GM12878 (cell line): Measurements from ENCODE around the gene SMARCB1. TPM values are rescaled to one million over a fixed set of nuclear protein-coding genes. Genes with fewer than 3 reads are reported as not detected.

Source experiments
- ATAC-seq: fragments of 200-7000 bp; cut with Tn5 transposase; 3 replicates; pipeline ENCODE4 v1.9.1; 2020; ENCODE audit warnings: mild to moderate bottlenecking, moderate library complexity
- BruUV-seq: library from RNA; stranded (reverse); fragments of 400-500 nt; replicated peaks from 2 replicates; lab custom pipeline; 2021; lab: Mats Ljungman, UMichigan
- CTCF ChIA-PET: fragments of 300-600 bp; sonication (Branson Sonifier 250); formaldehyde crosslinking; extraction: SDS; loops from one replicate; lab custom pipeline; 2021; ENCODE audit warnings: inconsistent platforms; lab: Yijun Ruan, JAX
- POLR2A ChIA-PET: fragments of 350-600 bp; formaldehyde crosslinking; extraction: SDS; loops from one replicate; lab custom pipeline; 2021; ENCODE audit warnings: inconsistent platforms; lab: Charles Lee
- RAD21 ChIA-PET: fragments of 300-600 bp; sonication (Branson Sonifier 250); formaldehyde crosslinking; loops from one replicate; lab custom pipeline; 2023; ENCODE audit warnings: antibody characterized with exemption; ENCODE audit not compliant: unreplicated experiment; lab: Charles Lee
- SMC1A ChIA-PET: fragments of 300-600 bp; sonication (Branson Sonifier 250); formaldehyde crosslinking; loops from one replicate; lab custom pipeline; 2023; ENCODE audit not compliant: unreplicated experiment, uncharacterized antibody; lab: Charles Lee
- DNase-seq: peaks from one replicate; pipeline ENCODE4 v3.0.0-alpha.2; 2011; ENCODE audit warnings: low read depth, low spot score
- FAIRE-seq: peaks from 3 replicates; lab custom pipeline; 2011; peaks lifted over from hg19 to GRCh38; lab: Jason Lieb, UNC
- H2AFZ ChIP-seq: 2 replicates; pipeline ENCODE4 v1.6.0; 2011; ENCODE audit warnings: low read depth, low read length, control low read depth; ENCODE audit not compliant: control insufficient read depth
- H3K27ac ChIP-seq: 2 replicates; pipeline ENCODE4 v1.5.1; 2011; ENCODE audit warnings: control low read depth; ENCODE audit not compliant: control insufficient read depth, insufficient read depth
- H3K27me3 ChIP-seq, 2 experiments: replicated peaks in 1 of 2; 2 replicates each; pipeline versions ENCODE4 v1.6.0 to v1.6.1; 2011; ENCODE audit warnings: low read length in 1 of 2; ENCODE audit not compliant: control insufficient read depth in 2 of 2, insufficient read depth in 2 of 2
- H3K36me3 ChIP-seq, 2 experiments: 2 replicates each; pipeline ENCODE4 v1.5.1; 2011; ENCODE audit warnings: low read length in 1 of 2; ENCODE audit not compliant: control insufficient read depth in 2 of 2, insufficient read depth in 2 of 2
- H3K4me1 ChIP-seq: 2 replicates; pipeline ENCODE4 v1.6.1; 2011; ENCODE audit warnings: mild to moderate bottlenecking, low read length, moderate library complexity, mixed read lengths; ENCODE audit not compliant: control insufficient read depth, insufficient read depth
- H3K4me2 ChIP-seq: 2 replicates; pipeline ENCODE4 v1.6.0; 2011; ENCODE audit warnings: control low read depth; ENCODE audit not compliant: control insufficient read depth, insufficient read depth
- H3K4me3 ChIP-seq: fragments of 200-600 bp; sonication (generic); 2 replicates; pipeline ENCODE4 v1.5.1; 2016
- H3K79me2 ChIP-seq: 2 replicates; pipeline ENCODE4 v1.6.0; 2011; ENCODE audit warnings: low read length; ENCODE audit not compliant: control insufficient read depth, insufficient read depth
- H3K9ac ChIP-seq: 2 replicates; pipeline ENCODE4 v1.8.0; 2011; ENCODE audit warnings: low read length, control low read depth, mixed read lengths; ENCODE audit not compliant: control insufficient read depth, insufficient read depth
- H3K9me3 ChIP-seq: replicated peaks from 3 replicates; pipeline ENCODE4 v1.5.1; 2011; ENCODE audit warnings: mild to moderate bottlenecking, low read length; ENCODE audit not compliant: control insufficient read depth, insufficient read depth
- H4K20me1 ChIP-seq: 2 replicates; pipeline ENCODE4 v1.6.0; 2011; ENCODE audit not compliant: control insufficient read depth, insufficient read depth
- BCL11A ChIP-seq: IDR thresholded peaks from 2 replicates; pipeline ENCODE4 v1.6.1; 2011; ENCODE audit warnings: low read depth, low read length
- CBX5 ChIP-seq: sonication (generic); IDR thresholded peaks from 2 replicates; pipeline ENCODE4 v1.6.1; 2016; ENCODE audit warnings: low read depth, moderate library complexity, mild to moderate bottlenecking, inconsistent platforms
- EGR1 ChIP-seq, 2 experiments: IDR thresholded peaks; 1 replicate in 1 of 2; 2 replicates in 1 of 2; pipeline ENCODE4 v1.6.1; 2011 to 2012; ENCODE audit warnings: low read depth in 2 of 2, low read length in 2 of 2, borderline replicate concordance in 1 of 2, mild to moderate bottlenecking in 1 of 2, moderate library complexity in 1 of 2
- KLF5 ChIP-seq: fragments of 450-650 bp; IDR thresholded peaks from 2 replicates; pipeline ENCODE4 v1.6.1; 2014; ENCODE audit warnings: mild to moderate bottlenecking; ENCODE audit not compliant: partially characterized antibody
- NFYA ChIP-seq: IDR thresholded peaks from 2 replicates; pipeline ENCODE4 v1.6.1; 2011; ENCODE audit warnings: low read depth, mild to moderate bottlenecking, low read length, improper control_type of control experiment, borderline replicate concordance
- SMC3 ChIP-seq: IDR thresholded peaks from 2 replicates; pipeline ENCODE4 v1.6.1; 2011; ENCODE audit warnings: low read length, improper control_type of control experiment, borderline replicate concordance
- SRF ChIP-seq, 2 experiments: IDR thresholded peaks; 2 replicates each; pipeline ENCODE4 v1.6.1; 2011; ENCODE audit warnings: low read depth in 2 of 2, low read length in 2 of 2, mild to moderate bottlenecking in 1 of 2, moderate library complexity in 1 of 2
- ZNF217 ChIP-seq: fragments of 450-650 bp; IDR thresholded peaks from 2 replicates; pipeline ENCODE4 v1.6.1; 2017; ENCODE audit warnings: antibody characterized with exemption, mild to moderate bottlenecking
- ZNF24 ChIP-seq: fragments of 450-650 bp; IDR thresholded peaks from 2 replicates; pipeline ENCODE4 v1.6.1; 2017; ENCODE audit warnings: antibody characterized with exemption, mild to moderate bottlenecking
- WGBS: methylation state at CpG from one replicate; pipeline ENCODE4 v1.1.6; 2016; ENCODE audit warnings: low lambda C conversion rate; ENCODE audit not compliant: insufficient replicate concordance, insufficient coverage; ENCODE audit errors: missing lambda C conversion rate; 5-methylcytosine and 5-hydroxymethylcytosine counted together
- in situ Hi-C: fragments of 300-500 bp; cut with MboI; formaldehyde crosslinking; loops from 9 replicates; pipeline ENCODE4 v1.14.3; 2018; ENCODE audit warnings: mixed read lengths
- intact Hi-C: fragments of 100-400 bp; cut with micrococcal nuclease; formaldehyde crosslinking; loops from one replicate; pipeline ENCODE4 v1.14.2; 2022; ENCODE audit not compliant: unreplicated experiment
- polyA plus RNA-seq, 11 experiments: library from polyadenylated mRNA; depleted of rRNA in 4 of 11; unstranded in 6 of 11; stranded (reverse) in 5 of 11; fragments of >200 nt; fragmentation: Nextera tagmentation in 4 of 11; fragmentation: Illumina TruSeq in 1 of 11; extraction: Ambion mirVana in 4 of 11; extraction: Trizol in 1 of 11; gene quantifications; 1 replicate in 1 of 11; 2 replicates in 10 of 11; pipeline versions ENCODE4 v1.2.1 to v1.2.3, GENCODE V29; 2011 to 2016; ENCODE audit warnings: inconsistent platforms in 2 of 11, missing spikeins in 2 of 11, low read depth in 1 of 11
- total RNA-seq, 4 experiments: library from RNA; depleted of rRNA in 3 of 4; stranded (reverse); fragments of >200 nt in 3 of 4; fragmentation: Illumina TruSeq in 1 of 4; extraction: Trizol in 1 of 4; gene quantifications; 2 replicates each; pipeline versions ENCODE4 v1.2.1 to v1.2.3, GENCODE V29; 2013 to 2021
- TF ChIP-seq, protein P1 (sequence below): IDR thresholded peaks from 2 replicates; pipeline ENCODE4 v1.6.1; 2011; ENCODE audit warnings: borderline replicate concordance, low read depth, mild to moderate bottlenecking, moderate library complexity, mixed read lengths, low read length; ENCODE audit not compliant: insufficient read depth; ENCODE audit errors: extremely low read length
- TF ChIP-seq, protein P2 (sequence below): fragments of 450-650 bp; IDR thresholded peaks from 2 replicates; pipeline ENCODE4 v1.6.1; 2016; ENCODE audit warnings: mild to moderate bottlenecking
- TF ChIP-seq, protein P3 (sequence below): fragments of 450-650 bp; IDR thresholded peaks from 2 replicates; pipeline ENCODE4 v1.6.1; 2017; ENCODE audit warnings: antibody characterized with exemption, mild to moderate bottlenecking, moderate library complexity

SMARCB1 gene
- total and polyA plus RNA-seq, 10 of the 15 experiments (the other 5 are each of a cell fraction or from before 2014, with no cell fraction given) = 9.1 to 215 (median 183) TPM

DNA sequence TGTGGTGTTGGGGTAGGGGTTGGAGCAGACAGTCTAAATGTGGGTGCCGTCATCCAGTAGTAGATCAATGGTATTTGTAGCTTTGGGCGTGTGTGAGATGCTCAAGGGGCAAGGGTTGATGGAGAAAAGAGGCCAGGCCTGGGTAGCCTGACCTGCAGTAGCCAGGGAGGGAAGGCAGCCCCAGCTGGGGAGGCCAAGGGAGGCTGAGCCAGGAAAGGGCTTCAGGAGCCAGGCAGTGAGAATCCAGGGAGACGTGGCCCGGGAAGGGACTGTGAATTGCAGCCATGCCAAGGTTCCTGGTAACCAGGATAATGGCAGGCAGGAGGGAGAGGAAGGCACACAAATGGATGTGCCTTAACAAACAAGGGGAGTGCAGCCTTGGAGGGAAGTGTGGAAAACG lies 54.5 kb downstream of the SMARCB1 start:
- FAIRE-seq (no peak), ATAC-seq (no peak), DNase-seq (no peak)
- Histone ChIP-seq H3K4me2 (no peak overlapping the region), H3K4me3 (no peak overlapping the region), H3K79me2 (no peaks in the 10 kb centered on the region; the same call in 1 of the 2 replicates), H3K27me3 (no peaks in the 10 kb centered on the region), H3K9ac (no peak overlapping the region), H2AFZ (no peak overlapping the region), H3K4me1 (peaks cover 48% of the 10 kb centered on the region), H3K36me3 (peaks cover 0 to 5% of the 10 kb centered on the region in 2 experiments; a peak in 2 of 4 replicates), H3K27ac (no peak overlapping the region), H3K9me3 (no peaks in the 10 kb centered on the region), H4K20me1 (no peaks in the 10 kb centered on the region)
- SMC1A ChIA-PET = no interaction called here
- RAD21 ChIA-PET = no interaction called here
- POLR2A ChIA-PET = no interaction called here
- WGBS = 78% methylated on average over 5 of the region's 5 CpGs
- intact Hi-C loops (no loop called here), in situ Hi-C loops (no loop called here)
- BruUV-seq = no TSS peak
- CTCF ChIA-PET = no interaction called here
- TF ChIP-seq SMC3 = no peak

DNA sequence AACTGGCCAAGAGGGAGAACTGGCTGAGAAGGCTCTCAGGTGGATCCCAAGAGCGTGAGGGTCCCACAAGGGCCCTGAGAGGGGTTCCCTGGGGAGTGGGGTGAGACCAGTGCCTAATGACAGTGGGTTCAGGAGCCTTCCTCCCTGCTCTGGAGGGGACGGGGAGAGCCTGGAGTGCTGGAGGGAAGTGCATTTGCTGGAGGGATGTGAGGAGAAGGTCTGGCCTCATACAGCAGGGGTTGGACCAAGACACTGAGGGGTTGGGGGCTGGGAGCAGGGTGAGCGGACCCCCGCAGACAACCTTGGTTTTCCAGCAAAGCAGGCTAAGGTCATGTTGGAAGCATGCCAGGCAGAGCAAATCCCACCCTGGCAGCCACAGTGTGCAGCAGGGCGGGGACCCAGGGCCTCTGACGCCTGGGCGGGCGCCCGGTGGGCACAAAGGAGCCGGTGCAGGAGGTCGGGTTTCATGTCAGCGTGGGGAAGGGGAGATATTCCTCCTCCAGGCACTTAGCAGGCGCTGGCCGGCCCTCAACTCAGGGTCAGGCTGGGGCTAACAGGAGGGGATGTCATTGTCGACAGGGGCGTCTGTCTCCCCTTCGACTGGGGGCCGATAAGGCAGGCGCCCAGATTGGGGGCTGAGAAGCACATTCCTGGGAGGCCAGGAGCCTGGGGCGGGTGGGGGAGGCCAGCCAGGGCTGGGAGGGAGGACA lies 55.1 kb downstream of the SMARCB1 start:
- H4K20me1 ChIP-seq = no peaks in the 10 kb centered on the region
- intact Hi-C loops = no loop called here
- no peak for FAIRE-seq
- no TSS peak for BruUV-seq
- no peaks in the 10 kb centered on the region for H3K27me3 ChIP-seq
- H3K9me3 ChIP-seq = no peaks in the 10 kb centered on the region
- H3K36me3 ChIP-seq = peaks cover 0 to 1% of the 10 kb centered on the region in 2 experiments; a peak in 1 of 4 replicates
- 72% methylated on average over 20 of the region's 20 CpGs for WGBS
- ChIA-PET SMC1A (no interaction called here), CTCF (no interaction called here), POLR2A (no interaction called here), RAD21 (no interaction called here)
- H3K4me1 ChIP-seq = peaks cover 54% of the 10 kb centered on the region
- H3K79me2 ChIP-seq = no peaks in the 10 kb centered on the region; the same call in 1 of the 2 replicates
- no peak overlapping the region for H3K9ac ChIP-seq
- H3K4me2 ChIP-seq = no peak overlapping the region
- in situ Hi-C loops = no loop called here
- H3K27ac ChIP-seq = no peak overlapping the region
- no peak for ATAC-seq
- no peak for DNase-seq
- no peak overlapping the region for H2AFZ ChIP-seq
- H3K4me3 ChIP-seq = no peak overlapping the region
- TF ChIP-seq BCL11A = no peak
- TF ChIP-seq ZNF217 = no peak
- TF ChIP-seq, protein P1, sequence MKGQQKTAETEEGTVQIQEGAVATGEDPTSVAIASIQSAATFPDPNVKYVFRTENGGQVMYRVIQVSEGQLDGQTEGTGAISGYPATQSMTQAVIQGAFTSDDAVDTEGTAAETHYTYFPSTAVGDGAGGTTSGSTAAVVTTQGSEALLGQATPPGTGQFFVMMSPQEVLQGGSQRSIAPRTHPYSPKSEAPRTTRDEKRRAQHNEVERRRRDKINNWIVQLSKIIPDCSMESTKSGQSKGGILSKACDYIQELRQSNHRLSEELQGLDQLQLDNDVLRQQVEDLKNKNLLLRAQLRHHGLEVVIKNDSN = no peak
- TF ChIP-seq NFYA = no peak
- TF ChIP-seq, protein P2, sequence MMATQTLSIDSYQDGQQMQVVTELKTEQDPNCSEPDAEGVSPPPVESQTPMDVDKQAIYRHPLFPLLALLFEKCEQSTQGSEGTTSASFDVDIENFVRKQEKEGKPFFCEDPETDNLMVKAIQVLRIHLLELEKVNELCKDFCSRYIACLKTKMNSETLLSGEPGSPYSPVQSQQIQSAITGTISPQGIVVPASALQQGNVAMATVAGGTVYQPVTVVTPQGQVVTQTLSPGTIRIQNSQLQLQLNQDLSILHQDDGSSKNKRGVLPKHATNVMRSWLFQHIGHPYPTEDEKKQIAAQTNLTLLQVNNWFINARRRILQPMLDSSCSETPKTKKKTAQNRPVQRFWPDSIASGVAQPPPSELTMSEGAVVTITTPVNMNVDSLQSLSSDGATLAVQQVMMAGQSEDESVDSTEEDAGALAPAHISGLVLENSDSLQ = no peak
- no peak for TF ChIP-seq CBX5
- TF ChIP-seq SRF (IDR thresholded peaks at IDR 0.05; ENCODE audit: low read depth in 2 of 2, low read length in 2 of 2) = no peak
- no peak for TF ChIP-seq ZNF24
- TF ChIP-seq KLF5 = no peak
- TF ChIP-seq, protein P3, sequence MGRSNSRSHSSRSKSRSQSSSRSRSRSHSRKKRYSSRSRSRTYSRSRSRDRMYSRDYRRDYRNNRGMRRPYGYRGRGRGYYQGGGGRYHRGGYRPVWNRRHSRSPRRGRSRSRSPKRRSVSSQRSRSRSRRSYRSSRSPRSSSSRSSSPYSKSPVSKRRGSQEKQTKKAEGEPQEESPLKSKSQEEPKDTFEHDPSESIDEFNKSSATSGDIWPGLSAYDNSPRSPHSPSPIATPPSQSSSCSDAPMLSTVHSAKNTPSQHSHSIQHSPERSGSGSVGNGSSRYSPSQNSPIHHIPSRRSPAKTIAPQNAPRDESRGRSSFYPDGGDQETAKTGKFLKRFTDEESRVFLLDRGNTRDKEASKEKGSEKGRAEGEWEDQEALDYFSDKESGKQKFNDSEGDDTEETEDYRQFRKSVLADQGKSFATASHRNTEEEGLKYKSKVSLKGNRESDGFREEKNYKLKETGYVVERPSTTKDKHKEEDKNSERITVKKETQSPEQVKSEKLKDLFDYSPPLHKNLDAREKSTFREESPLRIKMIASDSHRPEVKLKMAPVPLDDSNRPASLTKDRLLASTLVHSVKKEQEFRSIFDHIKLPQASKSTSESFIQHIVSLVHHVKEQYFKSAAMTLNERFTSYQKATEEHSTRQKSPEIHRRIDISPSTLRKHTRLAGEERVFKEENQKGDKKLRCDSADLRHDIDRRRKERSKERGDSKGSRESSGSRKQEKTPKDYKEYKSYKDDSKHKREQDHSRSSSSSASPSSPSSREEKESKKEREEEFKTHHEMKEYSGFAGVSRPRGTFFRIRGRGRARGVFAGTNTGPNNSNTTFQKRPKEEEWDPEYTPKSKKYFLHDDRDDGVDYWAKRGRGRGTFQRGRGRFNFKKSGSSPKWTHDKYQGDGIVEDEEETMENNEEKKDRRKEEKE = no peak
- TF ChIP-seq EGR1 (IDR thresholded peaks at IDR 0.05; ENCODE audit: borderline replicate concordance in 1 of 2, low read depth in 2 of 2, low read length in 2 of 2) = no peak
